ENCODE measurements around the gene FMNL2.

Gene FMNL2

GRCh38 chr2:152490686-152491455 lies 155.9 kb downstream of the FMNL2 start:
- Histone ChIP-seq H3K4me2 (ENCODE audit: low read depth, low read length, poor library complexity, severe bottlenecking) (no peak overlapping the region), H3K9ac (ENCODE audit: low read length) (no peak overlapping the region), H3K27ac (ENCODE audit: low read depth, low read length) (no peak overlapping the region), H3K4me3 (ENCODE audit: insufficient read depth, low read length, poor library complexity, severe bottlenecking) (no peak overlapping the region), H3K9me3 (ENCODE audit: insufficient read depth, low read length) (no peaks in the 10 kb centered on the region), H4K20me1 (ENCODE audit: low read depth, low read length) (no peaks in the 10 kb centered on the region), H3F3A (ENCODE audit: insufficient read depth) (no peaks in the 10 kb centered on the region), H3K27me3 (ENCODE audit: low read length) (no peaks in the 10 kb centered on the region), H2AFZ (ENCODE audit: low read depth, low read length, severe bottlenecking) (no peak overlapping the region), H3K36me3 (ENCODE audit: low read length) (no peaks in the 10 kb centered on the region), H3K9me2 (replicated peaks; ENCODE audit: insufficient read depth, low read length) (no peaks in the 10 kb centered on the region), H3K79me2 (ENCODE audit: insufficient read depth, low read length) (no peaks in the 10 kb centered on the region)
- no peak for TF ChIP-seq CTCF (IDR thresholded peaks at IDR 0.05; ENCODE audit: insufficient read depth, low read length, poor library complexity, severe bottlenecking)
- TF ChIP-seq EZH2phosphoT487 (conservative IDR thresholded peaks at IDR 0.05; ENCODE audit: low read length), result no peak

GRCh38 chr2:152492131-152492530 lies 157.2 kb downstream of the FMNL2 start:
- Histone ChIP-seq H3K4me2 (ENCODE audit: low read depth, low read length, poor library complexity, severe bottlenecking) (no peak overlapping the region), H3K79me2 (ENCODE audit: insufficient read depth, low read length) (no peaks in the 10 kb centered on the region), H3K27me3 (ENCODE audit: low read length) (no peaks in the 10 kb centered on the region), H2AFZ (ENCODE audit: low read depth, low read length, severe bottlenecking) (no peak overlapping the region), H3K36me3 (ENCODE audit: low read length) (no peaks in the 10 kb centered on the region), H4K20me1 (ENCODE audit: low read depth, low read length) (no peaks in the 10 kb centered on the region), H3K9me2 (replicated peaks; ENCODE audit: insufficient read depth, low read length) (no peaks in the 10 kb centered on the region), H3K27ac (ENCODE audit: low read depth, low read length) (no peak overlapping the region), H3K4me3 (ENCODE audit: insufficient read depth, low read length, poor library complexity, severe bottlenecking) (no peak overlapping the region), H3F3A (ENCODE audit: insufficient read depth) (no peaks in the 10 kb centered on the region), H3K9me3 (ENCODE audit: insufficient read depth, low read length) (no peaks in the 10 kb centered on the region), H3K9ac (ENCODE audit: low read length) (no peak overlapping the region)
- TF ChIP-seq CTCF (IDR thresholded peaks at IDR 0.05; ENCODE audit: insufficient read depth, low read length, poor library complexity, severe bottlenecking) (no peak), EZH2phosphoT487 (conservative IDR thresholded peaks at IDR 0.05; ENCODE audit: low read length) (no peak)

DNA sequence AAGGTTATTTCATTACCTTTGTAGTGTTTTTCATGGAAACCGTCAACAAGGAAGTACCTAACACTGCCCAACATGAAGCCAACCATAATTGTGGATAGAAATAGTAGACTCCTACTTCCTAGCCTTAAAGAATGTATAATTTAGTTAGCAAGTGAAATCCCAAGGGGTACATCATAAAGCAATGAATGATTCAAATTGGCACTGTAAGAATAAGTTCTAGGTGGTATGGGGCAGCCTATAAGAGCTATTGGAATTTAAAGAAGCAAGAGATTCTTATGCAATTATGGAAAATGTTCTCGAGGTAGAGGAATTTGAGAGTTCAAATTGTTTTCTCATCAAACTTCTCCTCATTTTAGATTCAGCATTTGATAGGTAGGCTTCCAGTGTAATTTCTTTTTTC lies 157.9 kb downstream of the FMNL2 start:
- Histone ChIP-seq H4K20me1 (ENCODE audit: low read depth, low read length) (no peaks in the 10 kb centered on the region), H3K36me3 (ENCODE audit: low read length) (no peaks in the 10 kb centered on the region), H3F3A (ENCODE audit: insufficient read depth) (no peaks in the 10 kb centered on the region), H3K9ac (ENCODE audit: low read length) (no peak overlapping the region), H3K9me3 (ENCODE audit: insufficient read depth, low read length) (no peaks in the 10 kb centered on the region), H3K27ac (ENCODE audit: low read depth, low read length) (no peak overlapping the region), H3K4me3 (ENCODE audit: insufficient read depth, low read length, poor library complexity, severe bottlenecking) (no peak overlapping the region), H2AFZ (ENCODE audit: low read depth, low read length, severe bottlenecking) (no peak overlapping the region), H3K4me2 (ENCODE audit: low read depth, low read length, poor library complexity, severe bottlenecking) (no peak overlapping the region), H3K9me2 (replicated peaks; ENCODE audit: insufficient read depth, low read length) (no peaks in the 10 kb centered on the region), H3K27me3 (ENCODE audit: low read length) (no peaks in the 10 kb centered on the region), H3K79me2 (ENCODE audit: insufficient read depth, low read length) (no peaks in the 10 kb centered on the region)
- TF ChIP-seq CTCF (IDR thresholded peaks at IDR 0.05; ENCODE audit: insufficient read depth, low read length, poor library complexity, severe bottlenecking) (no peak), EZH2phosphoT487 (conservative IDR thresholded peaks at IDR 0.05; ENCODE audit: low read length) (no peak)

All from SU-DHL-6 (cell line).